K562 (cell line): Measurements from ENCODE around the gene PSMB7. TPM values are rescaled to one million over a fixed set of nuclear protein-coding genes. Genes with fewer than 3 reads are reported as not detected.

Experiments
- ATAC-seq: fragments of 200-7000 bp; cut with Tn5 transposase; 3 replicates; pipeline ENCODE4 v1.9.1; 2020; ENCODE audit warnings: moderate library complexity
- BruUV-seq: library from RNA; stranded (reverse); fragments of 400-500 nt; replicated peaks from 2 replicates; lab custom pipeline; 2021; lab: Mats Ljungman, UMichigan
- CTCF ChIA-PET: fragments of 300-600 bp; formaldehyde crosslinking; extraction: SDS; loops from one replicate; lab custom pipeline; 2021; ENCODE audit warnings: low intra/inter-chr PET ratio; lab: Yijun Ruan, JAX
- POLR2A ChIA-PET: fragments of 300-600, 350-650 bp; sonication (Branson Sonifier 250); formaldehyde crosslinking; extraction: SDS; loops from one replicate; lab custom pipeline; 2021; ENCODE audit warnings: antibody characterized with exemption, inconsistent platforms; lab: Yijun Ruan, JAX
- DNase-seq, 4 experiments: peaks; one replicate each; pipeline versions ENCODE4 v3.0.0 to v3.0.0-alpha.2; 2011 to 2018; ENCODE audit warnings: low spot score in 3 of 4, mixed read lengths in 3 of 4; ENCODE audit errors: extremely low read depth in 1 of 4
- FAIRE-seq: peaks from 2 replicates; lab custom pipeline; 2011; peaks lifted over from hg19 to GRCh38; lab: Jason Lieb, UNC
- H2AFZ ChIP-seq: 2 replicates; pipeline ENCODE4 v1.6.0; 2011; ENCODE audit warnings: low read depth, low read length, control low read depth, inconsistent platforms
- H3K27ac ChIP-seq: fragments of 200-600 bp; 3 replicates; pipeline ENCODE4 v1.8.0; 2011; ENCODE audit warnings: low read depth, mild to moderate bottlenecking, control low read depth, inconsistent platforms, low read length, moderate library complexity, mixed read lengths; ENCODE audit errors: extremely low read depth
- H3K27me3 ChIP-seq, 2 experiments: fragments of 300-600 bp in 1 of 2; 2 replicates in 1 of 2; 3 replicates in 1 of 2; pipeline versions ENCODE4 v1.6.0 to v1.8.0; 2011; ENCODE audit warnings: inconsistent platforms in 2 of 2, low read length in 2 of 2, mild to moderate bottlenecking in 1 of 2, mixed read lengths in 1 of 2, moderate library complexity in 1 of 2; ENCODE audit not compliant: control insufficient read depth in 2 of 2, insufficient read depth in 2 of 2
- H3K36me3 ChIP-seq: fragments of 300-600 bp; 3 replicates; pipeline ENCODE4 v1.8.0; 2011; ENCODE audit warnings: mild to moderate bottlenecking, low read length, inconsistent platforms; ENCODE audit not compliant: control insufficient read depth, insufficient read depth
- H3K4me1 ChIP-seq, 2 experiments: fragments of 200-600 bp in 1 of 2; replicated peaks in 1 of 2; 2 replicates in 1 of 2; 3 replicates in 1 of 2; pipeline versions ENCODE4 v1.5.1 to v1.8.0; 2011; ENCODE audit warnings: inconsistent platforms in 2 of 2, low read length in 2 of 2, mild to moderate bottlenecking in 1 of 2, mixed read lengths in 1 of 2, moderate library complexity in 1 of 2; ENCODE audit not compliant: control insufficient read depth in 2 of 2, insufficient read depth in 2 of 2
- H3K4me2 ChIP-seq: 2 replicates; pipeline ENCODE4 v1.6.1; 2011; ENCODE audit warnings: low read length, control low read depth, inconsistent platforms, mixed read lengths; ENCODE audit not compliant: insufficient read depth
- H3K4me3 ChIP-seq: fragments of 200-600 bp; sonication (generic), shearing (Covaris generic); 2 replicates; pipeline ENCODE4 v1.5.1; 2016; ENCODE audit warnings: control low read depth, inconsistent platforms
- H3K79me2 ChIP-seq: fragments of 200-600 bp; 3 replicates; pipeline ENCODE4 v1.8.0; 2011; ENCODE audit warnings: low read length, inconsistent platforms; ENCODE audit not compliant: control insufficient read depth, insufficient read depth
- H3K9ac ChIP-seq, 2 experiments: 2 replicates each; pipeline versions ENCODE4 v1.6.0 to v1.6.1; 2011; ENCODE audit warnings: low read depth in 2 of 2, low read length in 2 of 2, control low read depth in 1 of 2, inconsistent platforms in 1 of 2, mild to moderate bottlenecking in 1 of 2, mixed read lengths in 1 of 2; ENCODE audit not compliant: insufficient read depth in 1 of 2
- H3K9me1 ChIP-seq: one replicate; pipeline ENCODE4 v1.6.0; 2011; ENCODE audit warnings: inconsistent platforms, mild to moderate bottlenecking, low read length, moderate library complexity; ENCODE audit not compliant: control insufficient read depth, insufficient read depth
- H3K9me3 ChIP-seq: replicated peaks from 2 replicates; pipeline ENCODE4 v1.5.1; 2011; ENCODE audit warnings: low read depth, low read length, inconsistent platforms; ENCODE audit not compliant: control insufficient read depth, insufficient read depth
- H4K20me1 ChIP-seq: replicated peaks from 2 replicates; pipeline ENCODE4 v1.6.1; 2011; ENCODE audit warnings: low read length, inconsistent platforms, mixed read lengths; ENCODE audit not compliant: control insufficient read depth, insufficient read depth
- CAMTA2 ChIP-seq: fragments of 250-450 bp; sonication (Bioruptor Pico); conservative IDR thresholded peaks from 2 replicates; pipeline ENCODE4 v1.5.1; 2022
- CHD7 ChIP-seq: fragments of 200-600 bp; sonication (generic); IDR thresholded peaks from one replicate; pipeline ENCODE4 v1.6.1; 2012; ENCODE audit warnings: mild to moderate bottlenecking, low read depth, low read length, inconsistent platforms
- CREM ChIP-seq: IDR thresholded peaks from 2 replicates; pipeline ENCODE4 v1.6.1; 2014; ENCODE audit warnings: antibody characterized with exemption, low read depth
- EHMT2 ChIP-seq: fragments of 450-650 bp; IDR thresholded peaks from 2 replicates; pipeline ENCODE4 v1.6.1; 2018; ENCODE audit warnings: antibody characterized with exemption
- ELK1 ChIP-seq: sonication (generic); formaldehyde crosslinking; IDR thresholded peaks from 2 replicates; pipeline ENCODE4 v1.8.1; 2022; ENCODE audit warnings: missing genetic modification reagents
- EP300 ChIP-seq: IDR thresholded peaks from 2 replicates; pipeline ENCODE4 v1.6.1; 2012; ENCODE audit warnings: low read length, improper control_type of control experiment
- ESRRB ChIP-seq: fragments of 250-450 bp; sonication (Bioruptor Pico); IDR thresholded peaks from 2 replicates; pipeline ENCODE4 v1.5.0; 2020; ENCODE audit warnings: mild to moderate bottlenecking, moderate library complexity, borderline replicate concordance
- GTF2F1 ChIP-seq: IDR thresholded peaks from 2 replicates; pipeline ENCODE4 v1.6.1; 2011; ENCODE audit warnings: low read depth, low read length, improper control_type of control experiment
- PHB2 ChIP-seq: fragments of 450-650 bp; IDR thresholded peaks from 2 replicates; pipeline ENCODE4 v1.6.1; 2017; ENCODE audit warnings: low read depth
- ZNF134 ChIP-seq: fragments of 250-450 bp; sonication (Bioruptor Pico); conservative IDR thresholded peaks from 2 replicates; pipeline ENCODE4 v1.4.0; 2020
- ZNF253 ChIP-seq: fragments of 250-450 bp; sonication (Bioruptor Pico); conservative IDR thresholded peaks from 2 replicates; pipeline ENCODE4 v1.6.1; 2021; ENCODE audit warnings: mild to moderate bottlenecking
- WGBS: fragments of 100-300 bp; shearing (Covaris generic); methylation state at CpG from one replicate; pipeline ENCODE4 v1.1.6; 2016; ENCODE audit warnings: low coverage, mixed read lengths; ENCODE audit not compliant: insufficient coverage; ENCODE audit errors: missing lambda C conversion rate; 5-methylcytosine and 5-hydroxymethylcytosine counted together
- in situ Hi-C: fragments of 300-500 bp; cut with MboI; formaldehyde crosslinking; loops from 4 replicates; pipeline ENCODE4 v1.15.0; 2018; ENCODE audit warnings: inconsistent platforms, mixed read lengths
- intact Hi-C: fragments of 100-400 bp; cut with micrococcal nuclease; formaldehyde crosslinking; loops from 2 replicates; pipeline ENCODE4 v1.14.2; 2022
- polyA plus RNA-seq, 8 experiments: library from polyadenylated mRNA; depleted of rRNA in 4 of 8; stranded (reverse) in 5 of 8; unstranded in 3 of 8; fragments of >200 nt; fragmentation: Nextera tagmentation in 2 of 8; fragmentation: Illumina TruSeq in 1 of 8; extraction: Ambion mirVana in 2 of 8; extraction: Trizol in 1 of 8; gene quantifications; 2 replicates each; pipeline versions ENCODE4 v1.2.1 to v1.2.3, GENCODE V29; 2011 to 2014; ENCODE audit warnings: inconsistent platforms in 1 of 8, missing spikeins in 1 of 8
- total RNA-seq, 7 experiments: library from RNA; depleted of rRNA in 6 of 7; stranded (reverse); fragments of >200 nt in 6 of 7; fragmentation: Illumina TruSeq in 2 of 7; extraction: Trizol in 2 of 7; gene quantifications; 2 replicates each; pipeline versions ENCODE4 v1.2.1 to v1.2.3, GENCODE V29; 2011 to 2021; ENCODE audit warnings: low replicate concordance in 1 of 7

The PSMB7 gene
- total and polyA plus RNA-seq, 9 of the 15 experiments (the other 6 are each of a cell fraction or from before 2014, with no cell fraction given), result 321 to 978 (median 407) TPM

- H3K4me1 ChIP-seq, result peaks cover 5 to 7% of the 10 kb centered on the region in 2 experiments; a peak in 3 of 5 replicates
- no peak for FAIRE-seq
- no peak overlapping the region for H3K4me3 ChIP-seq
- peaks cover 92% of the 10 kb centered on the region for H3K79me2 ChIP-seq
- CTCF ChIA-PET, result no interaction called here
- ATAC-seq, result no peak
- in situ Hi-C loops (no loop called here), intact Hi-C loops (no loop called here)
- POLR2A ChIA-PET, result interaction anchor here (0.6 to 2.2 kb wide), 8 partner anchors 10 to 1499 kb away, joined by 3 to 10 read pairs (median 4); partner anchors contain the start of gene PSMB7
- H3K9ac ChIP-seq, result no peak overlapping the region
- no peaks in the 10 kb centered on the region for H3K9me1 ChIP-seq
- no peak overlapping the region for H3K4me2 ChIP-seq
- no peak overlapping the region for H3K27ac ChIP-seq
- H2AFZ ChIP-seq, result no peak overlapping the region
- 89% methylated on average over 7 of the region's 8 CpGs for WGBS
- no peak for DNase-seq
- peaks cover 36% of the 10 kb centered on the region; the same call in 1 of the 2 replicates for H4K20me1 ChIP-seq
- no peaks in the 10 kb centered on the region for H3K27me3 ChIP-seq
- no peaks in the 10 kb centered on the region for H3K9me3 ChIP-seq
- H3K36me3 ChIP-seq, result peaks cover 95% of the 10 kb centered on the region
- BruUV-seq, result no TSS peak
- no peak for TF ChIP-seq ZNF253 (CRISPR knock-in tag)
- TF ChIP-seq PHB2, result no peak
- TF ChIP-seq CAMTA2 (CRISPR knock-in tag), result no peak
- no peak for TF ChIP-seq EHMT2
- TF ChIP-seq ESRRB (CRISPR knock-in tag), result no peak
- TF ChIP-seq EP300, result no peak
- TF ChIP-seq GTF2F1, result no peak
- TF ChIP-seq CHD7, result no peak
- TF ChIP-seq CREM, result no peak
- TF ChIP-seq ZNF134 (CRISPR knock-in tag), result no peak
- TF ChIP-seq ELK1 (CRISPR knock-in tag), result no peak
Measured at GRCh38 chr9:124398191-124398935, 16.9 kb downstream of the PSMB7 start.
